Midbrain (tissue), 1 donor: ENCODE measurements around the gene PRIM1.
"Not testable (repeated sequence)": the region's sequence is repeated elsewhere in the genome, so short reads cannot be mapped to it uniquely, and the experiment has no call there.

Experiments used
- DNase-seq: peaks from one replicate; lab custom pipeline; 2025; lab: John Stamatoyannopoulos, UW

The PRIM1 gene

GRCh38 chr12:56751712-56752598, at the start of gene PRIM1:
Gene PRIM1 (minus strand): TSS chr12:56752323. CDS start chr12:56752298, 25 bp downstream.
- DNase-seq: peak; percentile 86

GRCh38 chr12:56800221-56800620, 48.1 kb upstream of the PRIM1 start:
- DNase-seq: no peak

- DNase-seq: not testable (repeated sequence)
Measured at GRCh38 chr12:56799345-56799744, 47.2 kb upstream of the PRIM1 start.

GRCh38 chr12:56795791-56796190, 43.7 kb upstream of the PRIM1 start:
- DNase-seq: not testable (repeated sequence)

- DNase-seq: not testable (repeated sequence)
Measured at GRCh38 chr12:56795046-56795562, 43.0 kb upstream of the PRIM1 start.

GRCh38 chr12:56793124-56793523, 41.0 kb upstream of the PRIM1 start:
- not testable (repeated sequence) for DNase-seq

- no peak for DNase-seq
Measured at GRCh38 chr12:56792678-56793077, 40.6 kb upstream of the PRIM1 start.

- not testable (repeated sequence) for DNase-seq
Measured at GRCh38 chr12:56789429-56789828, 37.3 kb upstream of the PRIM1 start.

- no peak for DNase-seq
Measured at GRCh38 chr12:56787498-56787897, 35.4 kb upstream of the PRIM1 start.

GRCh38 chr12:56785874-56786273, 33.8 kb upstream of the PRIM1 start:
- no peak for DNase-seq

- no peak for DNase-seq
Measured at GRCh38 chr12:56785141-56785865, 33.2 kb upstream of the PRIM1 start.

GRCh38 chr12:56781726-56782125, 29.6 kb upstream of the PRIM1 start:
- no peak for DNase-seq

GRCh38 chr12:56778756-56779155, 26.6 kb upstream of the PRIM1 start:
- DNase-seq: no peak

GRCh38 chr12:56776654-56777053, 24.5 kb upstream of the PRIM1 start:
- DNase-seq: no peak

- DNase-seq: no peak
Measured at GRCh38 chr12:56775638-56776037, 23.5 kb upstream of the PRIM1 start.

- DNase-seq: no peak
Measured at GRCh38 chr12:56773113-56773512, 21.0 kb upstream of the PRIM1 start.

- DNase-seq: no peak
Measured at GRCh38 chr12:56772625-56773024, 20.5 kb upstream of the PRIM1 start.

- no peak for DNase-seq
Measured at GRCh38 chr12:56769868-56770267, 17.7 kb upstream of the PRIM1 start.

- no peak for DNase-seq
Measured at GRCh38 chr12:56768424-56768823, 16.3 kb upstream of the PRIM1 start.

GRCh38 chr12:56766535-56766934, 14.4 kb upstream of the PRIM1 start:
- peak; percentile 24 for DNase-seq

- DNase-seq: no peak
Measured at GRCh38 chr12:56763753-56764657, 11.9 kb upstream of the PRIM1 start.

GRCh38 chr12:56761812-56762211, 9.7 kb upstream of the PRIM1 start:
- no peak for DNase-seq
